ENCODE measurements around the gene SNW1. TPM values are rescaled to one million over a fixed set of nuclear protein-coding genes. Genes with fewer than 3 reads are reported as not detected.
A peak's percentile ranks its signal among the peaks of the same experiment; 100 is the strongest.
"Not testable (repeated sequence)": the region's sequence is repeated elsewhere in the genome, so short reads cannot be mapped to it uniquely, and the experiment has no call there.

Gene SNW1
- polyA plus RNA-seq, 1 experiment = 34.8 TPM

DNA sequence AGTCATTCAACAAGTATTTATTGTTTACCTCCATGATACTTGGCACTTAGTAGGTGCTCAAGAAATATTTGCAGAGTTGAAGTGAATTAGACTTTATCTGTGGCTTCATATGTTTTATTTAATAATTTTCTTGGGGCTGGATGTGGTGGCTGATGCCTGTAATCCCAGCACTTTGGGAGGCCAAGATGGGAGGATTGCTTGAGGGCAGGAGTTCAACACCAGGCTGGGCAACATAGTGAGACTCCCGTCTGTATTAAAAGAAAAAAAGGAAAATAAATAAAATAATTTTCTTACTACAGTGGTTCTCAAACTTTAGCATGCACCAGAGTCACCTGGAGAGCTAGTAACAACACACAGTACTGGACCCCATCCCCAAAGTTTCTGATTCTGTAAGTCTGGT lies 39.9 kb upstream of the SNW1 start:
- H3K4me3 ChIP-seq (ENCODE audit: low read depth, low read length) = peak overlapping the region; percentile 60
- POLR2A ChIA-PET = no interaction called here
- no peak for DNase-seq (ENCODE audit: low read depth)
- no peaks in the 10 kb centered on the region for H3K36me3 ChIP-seq (ENCODE audit: control insufficient read depth, insufficient read depth, low read length)
- CTCF ChIA-PET = interaction anchor here (1.1 to 1.2 kb wide), 5 partner anchors 12 to 37 kb away, joined by 3 read pairs; no protein-coding TSS in a partner anchor
- no peaks in the 10 kb centered on the region for H3K27me3 ChIP-seq (ENCODE audit: control insufficient read depth, insufficient read depth, low read length)
- TF ChIP-seq, protein P1, sequence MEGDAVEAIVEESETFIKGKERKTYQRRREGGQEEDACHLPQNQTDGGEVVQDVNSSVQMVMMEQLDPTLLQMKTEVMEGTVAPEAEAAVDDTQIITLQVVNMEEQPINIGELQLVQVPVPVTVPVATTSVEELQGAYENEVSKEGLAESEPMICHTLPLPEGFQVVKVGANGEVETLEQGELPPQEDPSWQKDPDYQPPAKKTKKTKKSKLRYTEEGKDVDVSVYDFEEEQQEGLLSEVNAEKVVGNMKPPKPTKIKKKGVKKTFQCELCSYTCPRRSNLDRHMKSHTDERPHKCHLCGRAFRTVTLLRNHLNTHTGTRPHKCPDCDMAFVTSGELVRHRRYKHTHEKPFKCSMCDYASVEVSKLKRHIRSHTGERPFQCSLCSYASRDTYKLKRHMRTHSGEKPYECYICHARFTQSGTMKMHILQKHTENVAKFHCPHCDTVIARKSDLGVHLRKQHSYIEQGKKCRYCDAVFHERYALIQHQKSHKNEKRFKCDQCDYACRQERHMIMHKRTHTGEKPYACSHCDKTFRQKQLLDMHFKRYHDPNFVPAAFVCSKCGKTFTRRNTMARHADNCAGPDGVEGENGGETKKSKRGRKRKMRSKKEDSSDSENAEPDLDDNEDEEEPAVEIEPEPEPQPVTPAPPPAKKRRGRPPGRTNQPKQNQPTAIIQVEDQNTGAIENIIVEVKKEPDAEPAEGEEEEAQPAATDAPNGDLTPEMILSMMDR (IDR thresholded peaks at IDR 0.05; ENCODE audit: insufficient read depth, low read depth, low read length) = no peak

GRCh38 chr14:77799863-77800730 lies 39.1 kb upstream of the SNW1 start, which contains the start of gene ADCK1:
Gene ADCK1, plus strand, starts transcription at chr14:77800109. Its CDS starts 18,870 bp downstream, at chr14:77818979.
- no peaks in the 10 kb centered on the region for H3K36me3 ChIP-seq (ENCODE audit: control insufficient read depth, insufficient read depth, low read length)
- ChIA-PET CTCF (interaction anchor here (1.1 to 1.2 kb wide), 5 partner anchors 13 to 36 kb away, joined by 3 read pairs; no protein-coding TSS in a partner anchor), POLR2A (interaction anchor here (0.6 kb wide), 1 partner anchor 176 kb away, joined by 4 read pairs; no protein-coding TSS in a partner anchor)
- H3K4me3 ChIP-seq (ENCODE audit: low read depth, low read length) = peak within 1 kb of the TSS; percentile 60
- peak; percentile 19 for DNase-seq (ENCODE audit: low read depth)
- TF ChIP-seq, protein P1 (IDR thresholded peaks at IDR 0.05; ENCODE audit: insufficient read depth, low read depth, low read length) = peak; percentile 69
- H3K27me3 ChIP-seq (ENCODE audit: control insufficient read depth, insufficient read depth, low read length) = no peaks in the 10 kb centered on the region

- H3K4me3 ChIP-seq (ENCODE audit: low read depth, low read length) = peak overlapping the region; percentile 60
- CTCF ChIA-PET = interaction anchor here (1.2 kb wide), 1 partner anchor 31 kb away, joined by 3 read pairs; no protein-coding TSS in a partner anchor
- not testable (repeated sequence) for H3K27me3 ChIP-seq (ENCODE audit: control insufficient read depth, insufficient read depth, low read length); DNase-seq (ENCODE audit: low read depth); H3K36me3 ChIP-seq (ENCODE audit: control insufficient read depth, insufficient read depth, low read length)
- POLR2A ChIA-PET = interaction anchor here (0.6 kb wide), 1 partner anchor 175 kb away, joined by 4 read pairs; no protein-coding TSS in a partner anchor
Measured at GRCh38 chr14:77799456-77799855, 38.5 kb upstream of the SNW1 start.

- ChIA-PET POLR2A (no interaction called here), CTCF (no interaction called here)
- TF ChIP-seq, protein P1 (IDR thresholded peaks at IDR 0.05; ENCODE audit: insufficient read depth, low read depth, low read length) = no peak
Measured at GRCh38 chr14:77794357-77794756, 33.4 kb upstream of the SNW1 start.

DNA sequence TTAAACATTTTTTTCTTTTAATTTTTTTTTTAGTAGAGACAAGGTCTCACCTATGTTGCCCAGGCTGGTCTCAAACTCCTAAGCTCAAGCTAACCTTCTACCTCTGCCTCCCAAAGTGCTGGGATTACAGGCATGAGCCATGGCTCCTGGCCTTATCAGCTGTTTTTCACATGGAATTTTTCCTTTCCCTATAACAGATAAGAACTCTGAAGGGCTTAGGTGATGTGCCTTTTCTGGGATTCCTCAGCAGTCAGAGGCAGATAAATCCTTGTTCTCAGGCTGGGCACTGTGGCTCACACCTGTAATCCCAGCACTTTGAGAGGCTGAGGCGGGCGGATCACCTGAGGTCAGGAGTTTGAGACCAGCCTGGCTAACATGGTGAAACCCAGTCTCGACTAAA lies 32.3 kb upstream of the SNW1 start:
- CTCF ChIA-PET = not testable (repeated sequence)

More at GRCh38 chr14:77794357-77794756, 33.4 kb upstream of the SNW1 start:
- H3K4me3 ChIP-seq (ENCODE audit: low read depth, low read length) = no peak overlapping the region
- DNase-seq (ENCODE audit: low read depth) = no peak
- H3K27me3 ChIP-seq (ENCODE audit: control insufficient read depth, insufficient read depth, low read length) = peaks cover 2% of the 10 kb centered on the region; the same call in 1 of the 2 replicates
- no peaks in the 10 kb centered on the region for H3K36me3 ChIP-seq (ENCODE audit: control insufficient read depth, insufficient read depth, low read length)

GRCh38 chr14:77791225-77791600 lies 30.3 kb upstream of the SNW1 start:
- CTCF ChIA-PET = no interaction called here

More for the DNA sequence above, 32.3 kb upstream of the SNW1 start:
- H3K36me3 ChIP-seq (ENCODE audit: control insufficient read depth, insufficient read depth, low read length); H3K27me3 ChIP-seq (ENCODE audit: control insufficient read depth, insufficient read depth, low read length); DNase-seq (ENCODE audit: low read depth); POLR2A ChIA-PET; H3K4me3 ChIP-seq (ENCODE audit: low read depth, low read length): not testable (repeated sequence)

More at GRCh38 chr14:77791225-77791600, 30.3 kb upstream of the SNW1 start:
- no peak for DNase-seq (ENCODE audit: low read depth)
- H3K4me3 ChIP-seq (ENCODE audit: low read depth, low read length) = no peak overlapping the region
- TF ChIP-seq, protein P1 (IDR thresholded peaks at IDR 0.05; ENCODE audit: insufficient read depth, low read depth, low read length) = no peak
- peaks cover 2% of the 10 kb centered on the region; the same call in 1 of the 2 replicates for H3K27me3 ChIP-seq (ENCODE audit: control insufficient read depth, insufficient read depth, low read length)
- H3K36me3 ChIP-seq (ENCODE audit: control insufficient read depth, insufficient read depth, low read length) = no peaks in the 10 kb centered on the region
- POLR2A ChIA-PET = no interaction called here
